Measurements from ENCODE around the gene P4HA3. TPM values are rescaled to one million over a fixed set of nuclear protein-coding genes. Genes with fewer than 3 reads are reported as not detected.
"Not testable (repeated sequence)": the region's sequence is repeated elsewhere in the genome, so short reads cannot be mapped to it uniquely, and the experiment has no call there.

The P4HA3 gene
- total and polyA plus RNA-seq, 5 donors, result 0.07 to 0.72 (median 0.21) TPM; not detected in 2

DNA sequence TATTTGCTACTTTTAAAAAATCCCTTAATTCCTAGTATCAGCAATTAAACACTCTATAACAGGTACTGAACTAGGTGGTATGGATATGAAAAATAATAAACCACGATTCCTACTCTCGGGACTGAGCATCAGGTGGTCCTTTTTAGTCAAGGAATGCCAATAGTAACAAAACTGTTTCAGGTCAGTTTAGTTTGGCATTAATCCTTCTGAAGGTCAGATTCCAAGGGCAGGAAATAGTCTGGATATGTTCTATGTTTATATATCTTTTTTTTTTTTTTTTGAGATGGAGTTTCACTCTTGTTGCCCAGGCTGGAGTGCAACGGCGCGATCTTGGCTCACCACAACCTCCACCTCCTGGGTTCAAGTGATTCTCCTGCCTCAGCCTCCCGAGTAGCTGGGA is 19.6 kb upstream of the P4HA3 start:
- H3K27ac ChIP-seq (ENCODE audit: low read length); DNase-seq; H3K4me1 ChIP-seq (ENCODE audit: control insufficient read depth, insufficient read depth, low read length); H3K27me3 ChIP-seq (ENCODE audit: control insufficient read depth, insufficient read depth); intact Hi-C loops (cut with DNase I); H3K4me3 ChIP-seq (ENCODE audit: low read length); H3K9me3 ChIP-seq (ENCODE audit: control insufficient read depth, low read length): not testable (repeated sequence)
- WGBS, result 73% methylated on average over 6 of the region's 6 CpGs
- ATAC-seq, result peak in 1 of 2 donors; percentile 8

DNA sequence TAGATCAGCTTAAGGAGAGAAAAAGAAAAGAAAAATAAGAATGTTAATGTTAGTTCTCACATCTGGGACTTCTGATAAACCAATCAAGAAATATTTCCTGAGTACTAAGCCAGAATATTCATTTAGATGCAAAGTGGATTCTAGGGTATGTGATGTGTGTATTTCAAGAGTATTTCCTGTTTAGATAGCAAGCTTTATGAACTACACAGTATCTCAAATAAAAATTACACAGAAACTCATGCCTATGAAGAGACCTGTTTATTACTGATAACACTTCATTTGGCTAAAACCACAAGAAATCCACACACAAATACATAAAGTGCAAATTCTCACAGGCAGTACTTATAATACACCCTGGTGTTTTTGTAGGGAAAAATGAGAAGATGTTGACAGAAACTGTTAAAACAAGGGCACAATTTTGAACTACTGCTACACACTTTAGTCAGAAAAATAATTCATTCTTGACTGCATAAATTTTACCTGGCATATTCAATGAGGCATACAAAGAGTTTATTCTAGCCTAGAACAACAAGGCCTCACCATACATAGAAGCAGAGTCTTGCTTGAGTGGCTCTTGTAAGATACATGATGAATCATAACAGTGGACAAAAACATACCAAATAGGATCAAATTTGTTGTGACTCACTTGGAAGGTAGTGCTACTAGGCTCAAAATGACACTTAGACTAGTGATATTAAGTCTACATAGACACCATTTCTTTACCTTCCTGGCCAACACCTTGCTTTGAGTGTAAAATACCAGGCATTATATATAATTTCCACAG is 18.8 kb upstream of the P4HA3 start:
- intact Hi-C loops (cut with DNase I), result no loop called here
- H3K4me1 ChIP-seq (ENCODE audit: control insufficient read depth, insufficient read depth, low read length), result peaks cover 11% of the 10 kb centered on the region
- no peak overlapping the region for H3K4me3 ChIP-seq (ENCODE audit: low read length)
- no peak overlapping the region for H3K27ac ChIP-seq (ENCODE audit: low read length)
- no peaks in the 10 kb centered on the region for H3K9me3 ChIP-seq (ENCODE audit: control insufficient read depth, low read length)
- no peaks in the 10 kb centered on the region for H3K27me3 ChIP-seq (ENCODE audit: control insufficient read depth, insufficient read depth)
- ATAC-seq (no peak), DNase-seq (no peak)

DNA sequence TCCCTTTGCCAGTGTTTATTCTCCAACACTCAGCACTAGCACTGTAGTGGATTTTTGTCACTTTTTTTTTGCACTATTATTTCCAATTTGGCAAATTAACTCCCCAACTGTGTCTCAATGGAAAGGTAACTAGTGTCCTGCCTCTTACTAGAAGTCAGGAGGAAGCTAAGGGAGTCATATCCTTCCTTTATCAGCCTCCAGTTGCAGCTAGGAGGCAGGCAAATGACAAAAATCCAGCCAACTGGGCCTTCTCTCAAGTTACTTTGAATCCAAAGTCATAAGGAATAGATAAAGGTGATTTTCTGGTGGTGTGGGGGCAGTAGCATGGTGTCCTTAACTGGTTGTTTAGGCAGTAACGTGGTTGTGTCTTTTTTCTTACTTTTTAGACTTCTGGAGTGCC is 15.6 kb upstream of the P4HA3 start:
- H3K4me1 ChIP-seq (ENCODE audit: control insufficient read depth, insufficient read depth, low read length), result peaks cover 11% of the 10 kb centered on the region
- no peak overlapping the region for H3K4me3 ChIP-seq (ENCODE audit: low read length)
- ATAC-seq, result peak in 1 of 2 donors; percentile 32
- WGBS, result 75% methylated on average over 1 of the region's 1 CpG
- no peaks in the 10 kb centered on the region for H3K27me3 ChIP-seq (ENCODE audit: control insufficient read depth, insufficient read depth)
- H3K9me3 ChIP-seq (ENCODE audit: control insufficient read depth, low read length), result no peaks in the 10 kb centered on the region
- intact Hi-C loops (cut with DNase I), result no loop called here
- H3K27ac ChIP-seq (ENCODE audit: low read length), result no peak overlapping the region
- DNase-seq, result no peak

DNA sequence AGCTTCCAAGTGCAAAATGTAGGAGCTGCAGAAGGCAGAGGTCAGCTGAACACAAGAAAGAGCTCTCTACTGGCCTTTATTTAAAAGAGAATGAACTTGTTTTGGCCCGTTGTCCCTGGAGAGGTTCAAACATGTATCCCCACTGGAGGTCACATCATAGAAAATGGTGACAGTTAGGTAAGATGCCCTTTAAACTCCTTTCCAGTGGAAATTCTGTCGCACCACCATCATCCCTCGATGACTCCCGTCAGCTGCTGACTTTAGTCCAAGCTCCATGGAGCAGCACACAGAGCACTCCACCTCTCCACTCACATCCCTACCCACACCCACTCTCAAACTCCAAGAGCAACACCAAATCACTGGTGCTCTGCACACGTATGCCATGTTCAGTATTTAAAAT is 15.2 kb upstream of the P4HA3 start:
- Histone ChIP-seq H3K9me3 (ENCODE audit: control insufficient read depth, low read length) (no peaks in the 10 kb centered on the region), H3K4me1 (ENCODE audit: control insufficient read depth, insufficient read depth, low read length) (peaks cover 11% of the 10 kb centered on the region), H3K27ac (ENCODE audit: low read length) (no peak overlapping the region), H3K4me3 (ENCODE audit: low read length) (no peak overlapping the region), H3K27me3 (ENCODE audit: control insufficient read depth, insufficient read depth) (no peaks in the 10 kb centered on the region)
- ATAC-seq (peak in 1 of 2 donors; percentile 69), DNase-seq (no peak)
- WGBS, result 55% methylated on average over 5 of the region's 5 CpGs
- intact Hi-C loops (cut with DNase I), result no loop called here

DNA sequence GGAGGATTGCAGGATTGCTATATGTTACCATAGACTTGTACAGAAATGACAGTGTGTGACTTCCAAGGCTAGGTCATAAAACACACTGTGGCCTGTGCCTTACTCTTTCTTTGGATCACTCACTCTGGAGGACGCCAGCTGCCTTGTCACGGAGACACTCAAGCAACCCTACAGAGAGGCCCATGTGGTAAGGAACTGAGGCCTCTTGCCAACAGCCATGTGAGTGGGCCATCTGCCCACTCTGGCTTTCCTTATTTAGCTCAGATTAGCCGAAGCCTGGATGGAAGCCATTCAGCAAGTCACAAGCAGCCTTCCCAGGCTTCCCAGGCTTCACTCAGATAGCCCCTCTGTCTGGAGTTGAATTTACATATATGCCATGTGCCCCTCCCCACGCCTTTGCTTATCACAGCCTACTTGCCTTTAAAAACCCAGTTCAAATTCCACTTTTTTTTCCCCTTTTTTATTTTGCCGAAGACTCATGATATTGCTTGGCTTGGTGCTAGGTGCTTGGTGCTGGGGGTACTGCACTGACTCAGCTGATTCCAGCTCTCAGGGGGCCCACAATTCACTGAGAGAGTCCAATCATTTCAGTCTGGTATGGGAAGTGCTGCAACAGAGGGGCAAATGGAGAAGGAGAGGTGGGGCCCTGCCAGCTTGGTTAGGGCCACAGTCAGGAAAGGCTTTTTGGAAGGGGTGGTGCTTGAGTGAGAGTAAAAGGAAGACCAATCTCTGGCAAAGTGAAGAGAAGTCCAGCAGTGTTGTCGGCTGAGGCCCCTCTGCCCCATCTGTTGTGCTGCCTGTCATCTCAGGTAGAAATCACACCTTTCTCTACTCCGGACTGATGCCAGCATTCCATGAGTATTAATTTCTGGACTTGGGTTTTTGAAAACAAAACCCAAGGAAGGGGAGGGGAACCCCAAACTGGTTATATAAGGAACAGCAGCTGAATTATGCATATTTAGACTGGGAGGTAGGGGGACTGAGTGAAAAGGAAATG is 14.5 kb upstream of the P4HA3 start:
- Histone ChIP-seq H3K4me1 (ENCODE audit: control insufficient read depth, insufficient read depth, low read length) (peaks cover 11% of the 10 kb centered on the region), H3K27me3 (ENCODE audit: control insufficient read depth, insufficient read depth) (no peaks in the 10 kb centered on the region), H3K9me3 (ENCODE audit: control insufficient read depth, low read length) (no peaks in the 10 kb centered on the region), H3K27ac (ENCODE audit: low read length) (peak overlapping the region; percentile 82), H3K4me3 (ENCODE audit: low read length) (no peak overlapping the region)
- DNase-seq, result peak; percentile 86 to 94 (median 93)
- intact Hi-C loops (cut with DNase I), result no loop called here
- 29% methylated on average over 7 of the region's 7 CpGs for WGBS
- peak; percentile 86 to 92 for ATAC-seq

DNA sequence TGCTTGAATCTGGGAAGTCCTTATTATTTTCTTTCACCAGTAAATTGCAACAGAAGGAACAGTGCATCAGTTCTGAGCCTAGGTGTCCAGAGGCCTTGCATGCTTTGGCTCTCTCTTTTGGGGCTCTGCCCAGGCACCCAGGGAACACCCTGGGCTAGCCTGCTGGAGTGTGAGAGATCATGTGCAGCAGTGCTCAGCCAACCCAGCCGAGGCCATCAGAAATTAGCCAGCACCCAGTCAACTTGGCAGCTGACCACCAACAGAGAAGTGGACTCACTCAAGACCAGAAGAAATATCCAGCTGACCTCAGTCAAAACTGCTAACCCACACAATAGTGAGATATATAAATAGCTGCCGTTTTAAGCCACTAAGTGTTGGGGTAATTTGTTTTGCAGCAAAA is 11.2 kb upstream of the P4HA3 start:
- intact Hi-C loops (cut with DNase I), result no loop called here
- ATAC-seq (peak; percentile 35 to 87), DNase-seq (peak; percentile 71 to 87 (median 87))
- Histone ChIP-seq H3K4me1 (ENCODE audit: control insufficient read depth, insufficient read depth, low read length) (peaks cover 11% of the 10 kb centered on the region), H3K27me3 (ENCODE audit: control insufficient read depth, insufficient read depth) (no peaks in the 10 kb centered on the region), H3K4me3 (ENCODE audit: low read length) (no peak overlapping the region), H3K27ac (ENCODE audit: low read length) (no peak overlapping the region), H3K9me3 (ENCODE audit: control insufficient read depth, low read length) (no peaks in the 10 kb centered on the region)
- WGBS, result 29% methylated on average over 2 of the region's 2 CpGs

DNA sequence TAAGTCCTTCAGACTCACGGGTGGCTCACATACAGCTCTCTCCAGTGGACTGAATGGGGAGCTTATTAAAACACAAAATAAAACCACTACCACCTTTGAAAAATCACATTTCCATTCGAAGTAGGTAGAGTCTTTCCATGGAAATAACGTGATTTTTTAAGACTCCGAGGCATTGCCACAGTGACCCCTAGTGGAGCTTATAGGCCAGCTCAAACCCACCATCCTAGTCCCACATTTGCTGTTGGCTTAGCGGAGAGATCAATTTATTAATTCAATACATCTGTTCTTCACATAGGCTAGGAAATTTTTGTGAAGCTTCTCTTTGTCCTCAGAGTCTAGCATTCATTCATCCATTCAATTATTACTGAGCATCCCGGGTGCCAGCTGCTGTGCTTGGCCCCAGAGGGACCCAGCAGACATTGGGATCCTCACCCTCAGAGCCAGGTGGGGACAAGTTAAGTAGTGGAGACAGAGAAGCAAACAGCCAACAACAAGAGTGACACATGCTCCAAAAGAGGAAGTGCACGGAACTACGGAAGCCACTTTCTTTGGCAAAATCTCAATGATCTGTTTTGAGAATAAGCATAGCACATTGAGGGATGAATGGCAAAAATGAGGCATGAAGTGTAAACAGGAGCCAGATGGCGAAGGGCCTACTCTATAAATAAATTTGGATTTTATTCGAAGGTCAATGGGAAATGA is 10.2 kb upstream of the P4HA3 start:
- H3K27me3 ChIP-seq (ENCODE audit: control insufficient read depth, insufficient read depth), result no peaks in the 10 kb centered on the region
- WGBS, result 34% methylated on average over 10 of the region's 10 CpGs
- H3K27ac ChIP-seq (ENCODE audit: low read length), result no peak overlapping the region
- peaks cover 3% of the 10 kb centered on the region for H3K9me3 ChIP-seq (ENCODE audit: control insufficient read depth, low read length)
- DNase-seq (no peak), ATAC-seq (peak; percentile 32 to 71)
- no peak overlapping the region for H3K4me3 ChIP-seq (ENCODE audit: low read length)
- intact Hi-C loops (cut with DNase I), result no loop called here
- H3K4me1 ChIP-seq (ENCODE audit: control insufficient read depth, insufficient read depth, low read length), result peaks cover 10% of the 10 kb centered on the region

DNA sequence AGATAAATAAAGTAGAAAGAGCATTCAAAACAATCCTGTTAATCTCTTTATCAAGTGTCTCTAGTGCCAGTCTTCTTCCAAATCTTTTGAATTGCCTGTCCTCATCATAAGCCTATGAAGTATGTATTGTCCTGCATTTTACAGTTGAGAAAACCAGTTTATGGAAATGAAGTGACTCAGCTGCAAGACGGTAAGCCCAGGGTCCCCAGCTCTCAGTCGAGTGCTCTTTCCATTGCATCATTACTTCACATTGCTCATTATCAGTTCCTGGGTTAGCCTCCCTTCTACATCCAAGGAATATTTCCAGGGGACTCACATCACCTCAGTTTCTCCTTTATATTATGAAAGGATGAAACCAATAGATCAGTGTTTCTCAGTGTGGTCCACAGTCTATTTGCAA is 9.1 kb upstream of the P4HA3 start:
- DNase-seq, result no peak
- 66% methylated on average over 2 of the region's 2 CpGs for WGBS
- Histone ChIP-seq H3K4me3 (ENCODE audit: low read length) (no peak overlapping the region), H3K9me3 (ENCODE audit: control insufficient read depth, low read length) (peaks cover 3% of the 10 kb centered on the region), H3K27ac (ENCODE audit: low read length) (no peak overlapping the region), H3K4me1 (ENCODE audit: control insufficient read depth, insufficient read depth, low read length) (peaks cover 2% of the 10 kb centered on the region), H3K27me3 (ENCODE audit: control insufficient read depth, insufficient read depth) (no peaks in the 10 kb centered on the region)
- intact Hi-C loops (cut with DNase I), result no loop called here
- no peak for ATAC-seq

DNA sequence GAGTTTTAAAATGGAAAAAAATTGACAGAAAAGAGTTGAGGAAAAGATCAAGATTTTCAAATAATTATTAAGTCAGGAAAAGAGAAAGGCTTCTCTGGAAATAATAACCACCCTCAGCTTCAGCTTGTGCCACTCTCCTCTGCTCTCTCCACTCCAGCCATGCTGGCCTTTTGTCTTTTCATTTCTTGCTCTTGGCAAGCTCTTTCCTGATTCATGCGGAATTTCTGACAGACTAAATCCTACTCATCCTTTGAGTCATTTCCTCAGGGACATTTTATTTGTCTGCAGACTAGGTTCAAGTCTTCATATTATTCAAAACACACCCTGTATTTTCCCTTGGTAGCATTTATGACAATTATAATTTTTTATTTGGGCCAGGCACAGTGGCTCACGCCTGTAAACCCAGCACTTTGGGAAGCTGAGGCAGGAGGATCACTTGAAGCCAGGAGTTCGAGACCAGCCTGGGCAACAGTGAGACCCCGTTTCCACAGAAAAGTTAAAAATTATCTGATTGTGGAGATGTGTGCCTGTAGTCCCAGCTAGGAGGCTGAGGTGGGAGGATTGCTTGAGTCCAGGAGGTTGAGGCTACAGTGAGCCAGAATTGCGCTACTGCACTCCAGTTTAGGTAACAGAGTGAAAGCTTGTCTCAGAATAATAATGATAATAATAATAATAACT is 7.8 kb upstream of the P4HA3 start:
- WGBS, result 67% methylated on average over 5 of the region's 5 CpGs
- no peaks in the 10 kb centered on the region for H3K4me1 ChIP-seq (ENCODE audit: control insufficient read depth, insufficient read depth, low read length)
- peak in 1 of 2 donors; percentile 78 for ATAC-seq
- no peak overlapping the region for H3K4me3 ChIP-seq (ENCODE audit: low read length)
- intact Hi-C loops (cut with DNase I), result loop anchor here in 1 of 4 donors (10.0 kb wide), 1 partner anchor 64 kb away; no protein-coding TSS in a partner anchor
- no peaks in the 10 kb centered on the region for H3K27me3 ChIP-seq (ENCODE audit: control insufficient read depth, insufficient read depth)
- DNase-seq, result no peak
- H3K9me3 ChIP-seq (ENCODE audit: control insufficient read depth, low read length), result peaks cover 3% of the 10 kb centered on the region
- H3K27ac ChIP-seq (ENCODE audit: low read length), result no peak overlapping the region

DNA sequence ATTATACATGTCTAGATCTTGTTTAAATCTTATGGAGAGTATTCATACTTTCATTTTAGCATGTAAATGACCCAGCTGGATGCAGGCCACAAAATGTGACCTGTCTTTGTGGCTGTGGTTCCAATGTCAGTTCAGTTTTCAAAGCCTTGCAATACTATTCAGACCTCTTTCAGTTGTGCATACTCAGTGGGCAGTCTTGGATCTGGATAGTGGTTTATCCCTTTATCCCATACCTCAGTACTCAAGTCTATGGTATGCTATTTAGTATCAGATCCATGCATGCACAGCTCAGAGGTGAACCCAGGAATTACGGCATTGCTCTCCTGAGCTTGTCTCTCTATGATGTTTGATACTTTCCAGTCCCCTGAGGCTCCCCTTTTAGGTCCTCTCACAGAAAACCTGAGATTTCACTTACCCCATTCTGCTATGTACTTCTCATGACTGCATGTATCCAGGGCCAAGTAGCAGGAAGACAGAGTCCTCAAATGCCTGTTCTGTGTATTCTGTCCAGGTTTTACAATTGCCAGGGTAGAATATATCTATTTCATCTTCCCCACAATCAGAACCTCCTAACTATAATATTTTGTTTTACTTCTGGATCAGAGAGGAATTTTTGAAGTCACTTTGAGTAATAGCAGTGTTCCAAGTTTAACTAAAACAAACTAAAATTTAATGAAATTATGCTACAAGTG is 6.9 kb upstream of the P4HA3 start:
- ATAC-seq, result no peak
- no peak overlapping the region for H3K27ac ChIP-seq (ENCODE audit: low read length)
- H3K4me3 ChIP-seq (ENCODE audit: low read length), result no peak overlapping the region
- no peak for DNase-seq
- intact Hi-C loops (cut with DNase I), result loop anchor here in 1 of 4 donors (10.0 kb wide), 1 partner anchor 64 kb away; no protein-coding TSS in a partner anchor
- WGBS, result 89% methylated on average over 1 of the region's 1 CpG
- H3K4me1 ChIP-seq (ENCODE audit: control insufficient read depth, insufficient read depth, low read length), result no peaks in the 10 kb centered on the region
- peaks cover 3% of the 10 kb centered on the region for H3K9me3 ChIP-seq (ENCODE audit: control insufficient read depth, low read length)
- H3K27me3 ChIP-seq (ENCODE audit: control insufficient read depth, insufficient read depth), result no peaks in the 10 kb centered on the region
